DND-41 (cell line): ENCODE measurements around the gene ZMYM4.

Experiments used
- CTCF ChIP-seq: IDR thresholded peaks from 2 replicates; pipeline ENCODE4 v1.5.1; 2012; ENCODE audit warnings: borderline replicate concordance, low read length, moderate library complexity, mild to moderate bottlenecking; ENCODE audit not compliant: poor library complexity, severe bottlenecking; ENCODE audit errors: extremely low read depth
- EZH2 ChIP-seq: IDR thresholded peaks from 3 replicates; pipeline ENCODE4 v1.6.1; 2012; ENCODE audit warnings: borderline replicate concordance, low read depth, mild to moderate bottlenecking, moderate library complexity, low read length, inconsistent platforms; ENCODE audit not compliant: severe bottlenecking

- TF ChIP-seq CTCF (no peak), EZH2 (no peak)
These were observed 174.2 kb downstream of the ZMYM4 start for GRCh38 chr1:35442734-35443133.
